Pulmonary artery endothelial cell (primary cell): ENCODE measurements around the gene TMPRSS13. TPM values are rescaled to one million over a fixed set of nuclear protein-coding genes. Genes with fewer than 3 reads are reported as not detected.
"Not testable (repeated sequence)": the region's sequence is repeated elsewhere in the genome, so short reads cannot be mapped to it uniquely, and the experiment has no call there.

ENCODE experiments used
- DNase-seq: peaks from one replicate; pipeline ENCODE4 v3.0.0-alpha.2; 2011; ENCODE audit warnings: low read depth, low spot score
- total RNA-seq: library from RNA; depleted of rRNA; stranded (reverse); fragments of >200 nt; gene quantifications from 2 replicates; pipeline ENCODE4 v1.2.3, GENCODE V29; 2014

The TMPRSS13 gene
- total RNA-seq, 1 donor from 2014 or later, result not detected

- DNase-seq, result no peak
Observed at GRCh38 chr11:117931331-117931950, 2.2 kb upstream of the TMPRSS13 start.

GRCh38 chr11:117930668-117931330 is 1.6 kb upstream of the TMPRSS13 start:
- no peak for DNase-seq

GRCh38 chr11:117929916-117930570 is 841 bp upstream of the TMPRSS13 start:
- DNase-seq, result no peak

GRCh38 chr11:117928446-117929141 is 608 bp downstream of the TMPRSS13 start:
- no peak for DNase-seq

DNA sequence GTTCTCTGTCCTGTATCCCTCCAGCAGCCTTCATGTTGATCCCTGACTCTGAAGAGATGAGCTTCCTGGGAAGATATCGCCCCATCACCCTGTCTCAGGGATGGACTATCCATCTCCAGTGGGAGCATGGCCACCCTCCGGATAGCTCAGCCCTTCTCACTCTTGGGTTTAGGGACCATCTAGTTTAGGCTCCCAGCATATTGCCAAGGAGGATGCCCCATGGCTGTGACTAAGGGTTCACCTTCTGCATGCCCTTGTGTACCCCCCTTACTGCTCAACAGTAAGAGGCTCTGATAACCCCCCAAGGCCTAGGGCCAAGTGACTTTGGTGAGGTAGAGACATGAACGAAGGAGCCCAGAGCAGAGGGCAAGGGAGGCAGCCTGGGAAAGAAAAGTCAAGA is 1.3 kb downstream of the TMPRSS13 start:
- DNase-seq, result no peak

DNA sequence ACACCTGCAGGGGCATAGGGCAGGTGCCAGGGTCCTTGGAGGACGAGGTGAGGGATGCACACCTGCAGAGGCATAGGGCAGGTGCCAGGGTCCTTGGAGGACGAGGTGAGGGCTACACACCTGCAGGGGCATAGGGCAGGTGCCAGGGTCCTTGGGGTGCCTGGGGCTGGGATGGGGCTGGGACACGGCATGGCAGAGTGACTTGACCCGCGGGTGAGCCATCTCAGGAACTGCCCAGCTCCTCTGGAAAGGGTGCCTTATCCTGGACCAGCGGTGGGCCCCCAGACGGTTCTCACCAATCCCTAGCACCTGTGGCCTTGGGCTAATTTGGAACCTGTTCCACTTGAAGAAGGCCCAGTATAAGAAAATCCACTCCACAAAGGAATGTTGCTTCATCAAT is 3.0 kb downstream of the TMPRSS13 start:
- DNase-seq, result not testable (repeated sequence)

GRCh38 chr11:117925198-117925925 is 3.8 kb downstream of the TMPRSS13 start:
- no peak for DNase-seq

GRCh38 chr11:117924631-117925170 is 4.5 kb downstream of the TMPRSS13 start:
- no peak for DNase-seq

- DNase-seq, result no peak
Observed at GRCh38 chr11:117923773-117924172, 5.4 kb downstream of the TMPRSS13 start.

- no peak for DNase-seq
Observed at GRCh38 chr11:117923275-117923674, 5.9 kb downstream of the TMPRSS13 start.

GRCh38 chr11:117921893-117922292 is 7.3 kb downstream of the TMPRSS13 start:
- no peak for DNase-seq

GRCh38 chr11:117921456-117921855 is 7.7 kb downstream of the TMPRSS13 start:
- DNase-seq, result no peak

- DNase-seq, result no peak
Observed at GRCh38 chr11:117919781-117920221, 9.4 kb downstream of the TMPRSS13 start.

DNA sequence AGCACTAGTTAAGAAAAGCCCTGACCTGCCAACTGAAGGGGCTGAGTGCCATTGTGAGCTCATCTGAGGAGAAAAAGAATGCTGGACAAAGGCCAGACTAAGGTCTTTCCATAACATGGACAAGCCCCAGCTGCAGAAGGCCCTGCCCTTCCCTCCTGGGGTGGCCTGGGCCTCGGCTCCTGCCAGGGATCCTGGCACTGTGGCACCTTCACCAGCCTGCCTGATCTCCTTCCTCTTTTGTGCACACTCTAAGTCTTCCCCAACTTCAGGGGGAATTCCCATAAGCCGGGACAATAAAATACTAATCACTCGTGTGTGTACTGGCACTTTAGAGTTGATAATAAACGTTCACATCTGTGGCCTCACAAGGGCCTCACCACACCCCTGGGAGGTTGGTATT is 9.9 kb downstream of the TMPRSS13 start:
- no peak for DNase-seq

GRCh38 chr11:117918366-117919255 is 10.6 kb downstream of the TMPRSS13 start:
- no peak for DNase-seq

DNA sequence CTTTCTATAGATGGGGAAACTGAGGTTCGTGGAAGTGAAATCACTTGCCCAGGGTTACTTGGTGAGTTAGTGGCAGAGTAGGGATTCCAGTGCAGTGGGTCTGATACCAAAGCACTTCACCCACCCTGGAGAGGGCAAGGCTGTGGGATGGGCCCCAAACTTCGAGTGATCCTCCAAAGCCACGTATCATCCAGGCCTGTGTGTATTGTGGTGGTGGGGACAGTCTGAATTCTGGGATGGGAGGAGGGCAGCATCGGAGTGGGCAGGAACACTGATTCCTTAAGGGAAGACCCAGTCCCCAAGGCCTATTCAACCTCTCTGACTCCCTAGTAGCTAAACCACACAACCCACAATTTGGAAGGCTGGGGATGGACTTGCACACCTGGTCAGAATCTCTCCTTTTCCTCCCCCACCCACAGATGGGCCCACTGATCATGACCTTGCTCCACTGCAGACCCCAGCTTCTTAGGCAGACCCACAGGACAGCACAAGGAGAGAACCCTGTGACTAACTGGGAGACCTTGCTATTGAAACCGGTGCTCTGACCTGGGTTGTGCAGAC is 11.5 kb downstream of the TMPRSS13 start:
- DNase-seq, result no peak

DNA sequence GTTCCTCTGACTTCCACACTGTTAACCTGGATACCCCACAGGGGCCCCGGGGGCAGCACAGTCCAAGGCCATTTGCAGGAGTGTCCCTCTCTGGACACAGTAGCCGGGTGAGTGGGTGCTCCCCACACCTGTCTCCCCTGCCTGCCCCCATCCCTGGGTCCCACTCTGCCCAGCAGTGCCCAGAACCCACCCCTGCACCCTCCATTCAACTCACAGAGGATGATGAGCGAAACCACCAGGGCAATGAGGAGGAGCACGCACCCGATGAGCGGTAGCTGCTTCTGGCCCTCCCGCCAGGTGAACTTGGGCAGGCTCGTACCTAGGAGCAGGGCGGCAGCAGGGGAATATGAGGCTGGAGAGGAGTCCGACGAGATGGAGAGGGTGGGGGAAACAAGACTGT is 12.2 kb downstream of the TMPRSS13 start:
- no peak for DNase-seq

DNA sequence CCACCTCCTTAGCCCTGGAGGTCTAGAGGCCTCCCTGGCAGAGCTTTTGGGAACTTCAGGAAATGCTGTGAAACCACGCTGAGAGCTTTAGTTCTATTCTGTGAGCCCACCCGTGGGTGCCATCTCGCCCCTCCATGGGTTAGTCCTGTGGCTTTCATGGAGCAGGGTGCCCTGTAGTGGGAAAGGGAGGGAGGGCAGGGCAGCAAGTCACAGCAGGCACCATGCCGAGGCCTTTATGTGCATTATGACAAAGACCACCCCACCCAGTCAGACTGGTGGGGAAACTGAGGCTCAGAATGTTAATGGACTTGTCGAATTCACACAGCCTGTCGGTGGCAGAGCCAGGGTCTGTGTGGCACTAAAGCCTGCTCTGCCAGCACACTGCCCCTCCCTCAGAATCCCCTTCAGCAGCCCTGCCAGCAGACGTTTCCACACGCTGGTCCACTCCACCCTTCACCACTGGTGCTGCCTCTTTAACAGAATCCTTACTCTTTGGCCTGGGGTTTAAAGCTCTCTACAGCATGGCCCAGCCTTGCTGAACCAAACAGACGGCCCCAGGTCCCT is 13.4 kb downstream of the TMPRSS13 start:
- DNase-seq, result no peak

DNA sequence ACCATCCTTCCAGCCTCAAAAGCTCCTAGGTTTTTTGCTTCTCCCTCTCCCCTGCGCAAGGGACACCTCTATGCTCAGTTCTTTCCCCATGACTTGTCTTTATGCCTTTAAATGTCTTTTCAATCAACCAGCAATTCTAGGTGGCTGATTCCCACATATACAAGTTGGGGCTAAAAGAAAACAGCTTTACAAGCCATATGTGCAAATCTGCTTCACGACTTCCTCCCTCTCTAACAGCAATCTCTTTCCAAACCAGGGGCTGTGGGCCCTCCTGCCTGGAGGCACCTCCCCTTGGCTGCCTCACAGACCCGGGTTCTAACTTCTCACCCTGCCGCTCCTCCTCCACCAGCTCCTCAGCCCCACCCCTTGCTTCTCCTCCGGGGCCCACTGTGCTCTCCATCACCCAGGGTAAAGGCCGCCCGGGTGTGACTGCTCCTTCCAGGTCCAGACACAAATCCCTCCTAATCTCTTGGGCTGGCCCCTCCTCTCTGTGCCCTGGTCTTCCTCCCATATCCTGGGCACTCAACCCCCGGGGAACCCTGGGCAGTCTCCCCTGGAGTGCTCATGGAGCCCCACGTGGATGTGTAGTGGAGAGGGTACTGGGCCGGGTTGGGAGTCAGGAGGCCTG is 14.1 kb downstream of the TMPRSS13 start:
- DNase-seq, result no peak
